ENCODE measurements around the gene SCP2D1. TPM values are rescaled to one million over a fixed set of nuclear protein-coding genes. Genes with fewer than 3 reads are reported as not detected.

Gene SCP2D1
- total RNA-seq, 1 experiment from 2014 or later: not detected

DNA sequence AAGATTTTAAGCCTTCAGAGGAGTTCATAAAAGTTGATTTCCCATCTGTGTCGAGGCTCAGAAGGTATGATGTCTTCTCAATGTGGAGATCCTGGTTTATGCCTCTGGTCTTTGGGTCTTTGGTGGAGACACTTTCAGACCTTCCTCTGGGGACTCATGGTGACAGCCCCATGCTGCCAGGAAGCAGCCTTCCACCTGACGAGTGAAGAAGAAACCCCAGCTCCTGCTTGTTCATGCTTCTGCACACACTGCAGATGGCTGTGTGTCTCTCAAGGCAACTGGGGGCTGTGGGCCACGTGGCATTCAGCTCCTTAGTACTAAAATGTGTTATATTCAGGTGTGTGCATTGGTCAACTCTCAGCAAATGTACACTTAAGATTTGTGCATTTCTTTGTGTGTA lies 4.9 kb upstream of the SCP2D1 start:
- no peak for DNase-seq (ENCODE audit: low spot score)
- in situ Hi-C loops (cut with HindIII; ENCODE audit: low sequenced_read_pairs): no loop called here

DNA sequence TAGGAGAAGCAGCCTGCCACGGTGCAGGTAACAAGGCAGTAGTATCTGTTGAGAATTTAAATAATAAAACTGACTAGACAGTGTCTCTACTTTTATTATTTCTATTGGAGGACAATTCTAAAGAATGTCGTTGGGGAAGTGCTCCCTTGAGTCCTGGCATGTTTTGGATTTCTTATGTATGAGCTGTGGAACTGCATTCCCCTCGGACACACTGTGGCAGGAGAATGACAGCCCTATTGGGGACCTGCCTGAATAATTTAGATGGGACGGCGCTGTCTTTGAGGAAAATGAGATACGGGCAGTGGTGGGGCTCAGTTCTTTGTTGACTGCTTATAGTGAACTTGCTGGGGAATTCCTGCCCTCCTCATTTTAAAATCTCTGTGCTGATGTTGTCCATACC lies 2.4 kb upstream of the SCP2D1 start:
- in situ Hi-C loops (cut with HindIII; ENCODE audit: low sequenced_read_pairs): no loop called here
- DNase-seq (ENCODE audit: low spot score): no peak

DNA sequence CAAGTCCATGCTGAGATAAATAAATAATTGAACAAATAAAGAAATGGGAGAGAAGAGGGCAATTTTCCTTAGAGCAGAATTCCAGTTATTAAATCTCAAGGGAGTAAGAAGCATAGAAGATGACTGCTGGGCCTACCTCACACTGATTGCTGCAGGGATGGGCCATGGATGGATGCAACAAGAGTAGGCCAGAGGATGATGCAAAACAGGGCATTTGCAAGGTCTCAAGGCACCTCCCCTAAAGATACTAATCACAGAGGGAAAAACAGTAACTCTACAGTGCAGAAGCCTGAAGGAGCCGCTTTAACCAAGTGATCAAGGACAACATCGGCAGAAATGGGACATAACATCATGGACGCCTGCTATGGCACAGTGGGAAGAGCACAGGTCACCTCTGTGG lies 1.7 kb upstream of the SCP2D1 start:
- in situ Hi-C loops (cut with HindIII; ENCODE audit: low sequenced_read_pairs): no loop called here
- no peak for DNase-seq (ENCODE audit: low spot score)

DNA sequence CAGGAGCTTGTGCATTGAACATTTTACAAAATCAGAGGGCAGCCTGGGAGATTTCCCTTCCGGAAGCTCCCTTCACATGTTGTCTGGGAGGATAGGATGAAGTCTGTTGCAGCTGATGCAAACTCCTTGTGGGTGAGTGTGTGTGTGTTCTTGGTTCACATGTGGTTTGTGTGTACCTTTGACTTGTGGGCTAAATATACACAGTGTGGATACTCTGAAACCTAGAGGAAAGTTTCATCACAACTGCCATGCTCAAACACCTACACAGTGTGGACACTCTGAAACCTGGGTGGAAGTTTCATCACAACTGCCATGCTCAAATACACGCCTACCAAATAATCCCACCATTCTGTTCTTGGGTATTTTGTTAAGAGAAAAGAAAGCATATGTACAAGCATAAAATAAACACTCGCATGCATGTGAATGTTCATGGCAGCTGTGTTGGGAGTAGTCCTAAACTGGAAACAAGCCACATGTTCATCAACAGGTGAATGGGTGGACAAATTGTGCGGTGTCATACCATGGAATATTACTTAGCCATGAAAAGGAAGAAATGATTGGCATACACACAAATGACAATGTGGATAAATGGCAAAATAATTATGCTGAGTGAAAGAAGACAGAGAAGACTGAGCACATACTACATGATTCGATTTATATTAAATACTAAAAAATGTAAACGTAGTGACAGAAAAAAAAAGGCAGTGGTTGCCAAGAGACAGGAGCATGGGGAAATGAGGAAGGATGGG lies 1.8 kb downstream of the SCP2D1 start:
- no peak for DNase-seq (ENCODE audit: low spot score)
- in situ Hi-C loops (cut with HindIII; ENCODE audit: low sequenced_read_pairs): no loop called here

DNA sequence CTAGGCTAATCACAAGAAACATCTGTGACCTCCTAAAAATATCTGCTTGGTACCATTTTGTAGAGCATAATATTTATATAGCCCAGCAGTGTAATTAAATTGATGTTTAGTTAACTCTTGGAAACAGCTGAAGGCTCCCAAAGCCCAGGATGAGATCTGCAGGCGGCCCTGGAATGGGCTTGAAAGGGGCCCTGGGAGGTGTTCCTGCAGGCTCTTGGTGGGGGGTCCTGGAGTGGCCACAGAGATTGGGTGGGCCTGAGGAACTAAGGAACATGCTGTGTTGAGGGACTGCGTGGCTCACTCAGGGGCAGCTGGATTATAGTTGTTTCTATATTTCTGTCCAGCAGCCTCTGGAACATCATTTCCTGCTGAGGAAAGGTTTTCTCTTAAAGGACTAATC lies 9.2 kb downstream of the SCP2D1 start:
- no peak for DNase-seq (ENCODE audit: low spot score)
- in situ Hi-C loops (cut with HindIII; ENCODE audit: low sequenced_read_pairs): no loop called here

DNA sequence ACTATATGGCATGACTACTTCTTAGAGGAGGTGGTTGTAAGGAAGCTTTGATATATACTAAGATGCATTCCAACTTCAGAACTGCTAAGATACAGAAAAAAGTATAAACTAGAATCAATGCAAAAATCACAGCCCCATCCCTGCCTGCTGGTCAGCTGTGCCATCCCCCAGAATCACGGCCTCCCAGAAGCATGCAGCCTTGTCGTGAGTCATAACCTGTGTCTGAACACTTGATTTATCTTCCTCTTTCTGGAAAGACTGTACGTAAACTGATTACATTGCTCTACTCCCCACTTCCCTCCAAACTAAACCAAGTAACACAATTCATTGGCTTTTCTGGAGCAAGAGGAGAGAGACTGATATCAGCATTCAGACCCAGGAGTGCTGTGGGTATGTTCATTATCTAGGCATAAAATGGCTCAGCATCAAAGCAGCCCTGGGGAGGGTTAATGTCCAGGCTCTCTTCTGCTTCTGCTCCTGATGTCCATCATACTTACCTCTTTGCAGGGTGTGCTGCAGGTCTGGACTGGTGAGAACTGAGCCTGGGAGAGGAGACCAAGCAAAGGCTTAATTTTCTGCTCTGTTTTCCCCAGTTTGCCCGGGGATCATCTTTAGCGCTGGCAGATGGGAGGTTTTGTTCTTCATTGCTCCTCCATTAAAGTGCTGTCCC lies 18.4 kb downstream of the SCP2D1 start:
- DNase-seq (ENCODE audit: low spot score): no peak
- in situ Hi-C loops (cut with HindIII; ENCODE audit: low sequenced_read_pairs): no loop called here

DNA sequence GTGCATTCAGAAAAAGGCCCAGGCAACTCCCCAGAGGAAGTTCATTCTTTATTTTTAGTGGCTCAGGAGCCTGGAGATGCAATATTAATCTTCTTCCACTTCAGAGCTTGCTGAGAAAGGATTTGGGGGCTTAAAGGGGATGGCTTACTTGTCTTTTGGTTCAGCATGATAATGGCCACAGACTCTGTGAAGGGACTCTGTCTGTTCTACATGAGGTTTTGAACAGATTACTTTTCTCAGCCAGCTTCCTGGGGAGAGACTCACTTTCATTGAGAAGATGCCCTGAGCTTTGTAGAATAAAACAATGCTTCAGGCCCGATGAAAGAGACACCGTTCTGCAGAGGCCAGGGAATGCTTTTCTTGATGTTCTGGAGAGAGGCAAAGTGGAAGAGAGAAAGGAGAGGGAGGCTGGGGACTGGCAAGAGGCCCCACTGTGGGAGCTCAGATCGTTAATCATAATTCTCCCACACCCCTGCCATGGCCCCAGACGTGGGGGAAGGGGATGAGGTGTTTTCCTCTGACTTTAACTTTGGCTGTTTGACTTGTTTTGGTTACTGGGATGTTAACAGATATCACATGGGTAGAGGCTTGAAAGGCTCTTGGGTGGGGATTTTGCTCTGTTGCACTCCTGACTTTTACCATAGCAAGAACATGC lies 19.1 kb downstream of the SCP2D1 start:
- in situ Hi-C loops (cut with HindIII; ENCODE audit: low sequenced_read_pairs): no loop called here
- no peak for DNase-seq (ENCODE audit: low spot score)

DNA sequence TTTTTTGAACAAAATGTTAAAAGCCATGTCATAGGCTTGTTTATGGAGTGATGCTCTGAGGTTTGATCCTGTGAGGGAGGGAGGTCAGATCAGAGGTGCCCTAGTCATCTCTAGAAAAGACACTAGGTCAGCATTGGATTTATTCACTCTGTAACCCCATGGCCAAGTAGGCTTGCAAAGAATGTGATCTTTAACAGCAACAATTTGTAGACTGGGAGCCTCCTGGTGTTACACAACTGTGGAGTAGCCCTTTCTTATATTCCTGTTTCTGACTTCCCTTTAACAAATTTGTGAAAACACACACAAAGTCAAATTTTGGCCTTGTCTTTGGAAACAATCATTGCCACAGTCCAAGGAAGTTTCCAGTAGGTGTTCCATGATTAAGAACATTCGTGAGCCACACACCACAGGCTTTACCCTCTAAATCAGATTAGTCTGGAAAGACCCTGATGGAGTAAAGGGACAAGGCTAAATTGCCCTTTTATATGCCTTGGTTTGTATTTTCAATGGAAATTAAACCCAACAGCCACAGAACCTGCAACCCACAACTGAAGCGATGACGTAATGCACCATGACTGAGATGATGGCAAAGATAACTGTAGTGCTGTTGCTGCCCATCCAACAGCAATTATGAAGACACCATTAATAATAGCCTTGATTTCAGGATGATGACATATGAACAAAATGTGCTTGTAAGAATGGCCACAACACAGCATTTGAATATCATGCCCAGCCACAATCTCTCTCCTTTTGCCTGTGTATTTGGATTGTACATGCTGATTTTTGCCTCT lies 22.1 kb downstream of the SCP2D1 start:
- no peak for DNase-seq (ENCODE audit: low spot score)
- in situ Hi-C loops (cut with HindIII; ENCODE audit: low sequenced_read_pairs): no loop called here

DNA sequence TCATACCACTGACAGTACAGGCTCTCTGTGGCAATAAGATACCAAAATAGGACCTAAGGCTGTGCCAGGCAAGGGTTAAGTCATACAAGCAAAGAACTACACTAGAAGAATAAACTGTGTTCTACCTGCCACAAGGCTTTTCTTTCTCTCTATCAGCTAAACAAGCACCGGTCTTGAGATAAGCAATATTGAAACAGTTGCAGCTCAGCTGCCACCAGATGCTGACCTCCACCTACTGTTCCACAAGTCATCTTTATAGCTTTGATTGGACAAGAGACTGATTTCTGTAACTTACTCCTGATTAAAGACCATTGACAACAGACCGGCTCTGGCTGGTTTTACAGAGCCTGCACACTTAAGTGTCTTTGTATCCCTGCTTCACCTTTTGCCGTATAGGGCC lies 24.1 kb downstream of the SCP2D1 start:
- no peak for DNase-seq (ENCODE audit: low spot score)
- in situ Hi-C loops (cut with HindIII; ENCODE audit: low sequenced_read_pairs): no loop called here

DNA sequence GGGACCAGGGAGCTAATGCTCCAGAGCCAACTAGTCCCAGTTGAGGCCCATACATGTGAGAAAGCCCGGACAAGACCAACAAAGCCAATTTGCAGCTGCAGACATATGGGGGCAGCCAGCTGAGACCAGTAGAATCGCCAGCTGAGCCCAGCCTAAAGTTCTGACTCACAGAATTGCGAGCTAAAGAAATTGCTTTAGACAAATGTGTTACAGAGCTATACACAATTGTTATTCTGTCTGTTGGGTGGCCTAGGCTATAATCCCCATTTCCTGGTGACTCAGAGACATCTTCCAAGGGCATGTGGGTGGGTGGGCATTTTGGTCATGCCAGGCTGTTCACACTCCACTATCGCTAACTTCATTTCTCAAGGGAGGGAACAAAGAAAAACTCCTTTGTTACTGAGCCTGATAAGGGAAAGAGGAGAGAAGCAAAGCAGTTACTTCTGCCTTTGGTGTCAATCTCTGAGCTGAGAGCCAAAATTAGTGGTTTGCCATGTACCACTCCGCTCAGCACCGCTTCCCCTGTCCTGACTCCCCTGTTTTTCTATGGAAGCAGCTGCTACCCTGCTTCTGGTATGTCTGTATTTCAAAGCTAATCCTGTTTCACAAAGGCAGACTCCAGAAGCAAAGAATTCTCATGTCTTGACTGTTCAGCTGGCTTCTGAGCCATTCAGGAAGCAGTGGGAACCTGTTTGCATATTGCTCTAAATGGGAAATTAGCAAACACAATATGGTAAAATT lies 26.1 kb downstream of the SCP2D1 start:
- DNase-seq (ENCODE audit: low spot score): no peak
- in situ Hi-C loops (cut with HindIII; ENCODE audit: low sequenced_read_pairs): no loop called here

DNA sequence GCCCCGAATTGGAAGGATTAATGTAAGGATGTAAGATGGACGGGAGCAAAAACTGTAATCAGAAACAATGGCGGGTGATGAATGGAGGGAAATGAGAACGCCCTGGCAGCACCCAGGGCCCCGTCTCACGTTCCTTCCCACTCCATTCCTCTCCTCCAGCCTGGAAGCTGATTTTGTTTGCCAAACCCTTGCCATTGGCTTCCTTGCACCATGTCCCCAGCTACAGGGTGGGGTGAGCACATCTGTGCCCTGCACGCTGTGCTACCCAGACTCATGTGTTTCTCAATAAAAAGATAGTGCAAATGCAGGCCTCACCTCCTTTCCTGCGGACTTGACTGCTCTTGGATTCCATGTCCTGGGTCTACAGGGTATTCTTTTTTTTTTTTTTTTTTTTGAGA lies 26.7 kb downstream of the SCP2D1 start:
- DNase-seq (ENCODE audit: low spot score): no peak
- in situ Hi-C loops (cut with HindIII; ENCODE audit: low sequenced_read_pairs): no loop called here

DNA sequence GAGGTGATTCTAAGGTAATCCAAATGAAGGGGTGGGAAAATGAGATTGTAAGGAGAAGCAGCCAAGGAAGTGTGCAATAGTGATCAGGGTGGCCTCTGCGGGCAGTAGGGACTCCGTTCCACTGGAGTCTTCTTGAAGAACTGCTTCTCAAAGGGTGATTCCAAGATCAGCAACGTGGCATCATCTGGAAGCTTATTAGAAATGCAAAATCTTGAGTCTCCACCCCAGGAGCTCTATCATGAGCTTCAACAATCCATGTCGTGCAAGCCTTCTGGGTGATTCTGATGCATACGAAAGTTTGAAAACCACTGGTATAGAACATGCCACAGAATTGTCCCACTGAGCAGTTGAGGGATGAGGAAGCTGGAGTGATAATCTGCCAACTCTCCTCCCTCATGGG lies 31.4 kb downstream of the SCP2D1 start:
- in situ Hi-C loops (cut with HindIII; ENCODE audit: low sequenced_read_pairs): no loop called here
- no peak for DNase-seq (ENCODE audit: low spot score)

DNA sequence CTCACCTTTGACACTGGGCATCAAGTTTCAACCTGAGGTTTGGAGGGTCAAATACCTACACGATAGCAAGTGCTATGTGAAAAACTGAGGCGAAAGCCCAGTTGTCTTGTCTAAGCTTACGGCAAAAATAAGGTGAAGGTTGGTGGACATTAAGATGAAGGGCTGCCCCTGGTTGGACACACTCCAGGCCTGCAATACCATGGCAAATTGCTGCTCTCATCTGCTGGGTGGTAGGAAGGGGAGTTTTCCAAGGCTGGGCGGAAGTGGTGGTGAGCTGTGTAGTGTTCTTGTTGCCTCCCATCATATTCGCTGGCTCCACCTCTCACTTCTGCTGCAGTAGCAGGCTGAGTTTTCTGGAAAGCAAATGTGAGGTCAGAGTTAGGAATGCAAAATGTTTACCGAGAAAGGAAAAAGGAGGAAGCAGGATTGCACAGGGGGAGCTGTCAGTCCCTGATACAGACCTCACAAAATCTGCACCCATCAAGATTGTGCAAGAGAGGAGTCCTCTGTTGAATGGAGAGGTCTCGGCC lies 33.7 kb downstream of the SCP2D1 start:
- in situ Hi-C loops (cut with HindIII; ENCODE audit: low sequenced_read_pairs): no loop called here
- no peak for DNase-seq (ENCODE audit: low spot score)

DNA sequence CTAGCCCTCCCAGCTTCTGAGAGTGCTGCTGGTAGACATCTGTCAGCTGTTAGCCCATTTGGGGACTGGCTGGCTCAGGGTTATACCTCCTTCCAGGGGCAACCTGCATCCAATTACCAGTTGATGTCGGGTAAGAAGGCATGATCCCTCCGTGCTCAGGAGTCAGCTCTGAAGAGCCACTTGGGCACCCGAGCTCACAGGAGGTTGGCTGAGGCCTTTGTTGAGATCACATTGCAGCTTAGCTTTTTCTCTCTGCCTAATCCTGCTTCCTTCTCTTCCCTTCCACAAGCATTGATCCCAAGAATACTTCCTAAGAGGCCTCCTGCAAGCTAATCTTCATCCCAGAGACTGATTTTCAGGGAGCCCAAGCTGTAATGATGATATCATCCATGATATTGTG lies 35.5 kb downstream of the SCP2D1 start:
- no peak for DNase-seq (ENCODE audit: low spot score)
- in situ Hi-C loops (cut with HindIII; ENCODE audit: low sequenced_read_pairs): no loop called here

DNA sequence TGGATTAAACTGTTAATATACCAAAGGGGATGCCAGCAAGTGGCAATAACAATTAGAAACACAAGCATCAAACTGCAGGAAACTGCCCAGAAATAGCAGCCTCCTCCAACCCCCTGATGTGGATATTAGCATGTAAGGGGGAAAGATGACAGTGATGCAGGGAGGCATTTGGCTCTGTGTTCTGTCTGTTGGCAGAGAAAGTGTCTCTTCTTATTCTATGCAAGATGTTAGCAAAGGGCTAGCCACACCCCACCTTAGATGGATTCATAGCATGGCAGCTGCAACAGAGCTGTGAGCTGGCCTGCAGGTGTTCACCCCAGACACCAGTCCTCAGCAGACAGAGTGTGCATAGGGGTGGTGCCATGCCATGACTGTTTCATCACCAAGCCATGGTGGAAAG lies 38.0 kb downstream of the SCP2D1 start:
- DNase-seq (ENCODE audit: low spot score): peak; percentile 54
- in situ Hi-C loops (cut with HindIII; ENCODE audit: low sequenced_read_pairs): no loop called here

DNA sequence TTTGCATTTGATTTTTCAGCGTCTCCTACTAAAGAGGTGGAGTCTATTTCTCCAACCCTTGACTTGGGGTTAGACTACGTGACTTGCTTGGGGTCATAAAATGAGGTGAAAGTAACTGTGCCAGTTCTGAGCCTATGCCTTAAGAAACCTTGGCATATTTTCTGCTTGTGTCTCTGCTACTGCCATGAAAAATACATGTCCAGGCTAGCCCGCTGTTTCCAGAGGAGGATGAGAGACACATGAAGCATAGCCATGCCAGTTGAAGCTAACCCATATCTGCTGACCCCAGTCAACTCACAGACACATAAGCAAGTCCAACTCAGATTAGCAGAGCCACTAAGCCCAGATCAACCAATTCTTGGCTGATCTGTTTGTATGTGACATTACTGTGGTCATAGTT lies 38.7 kb downstream of the SCP2D1 start:
- in situ Hi-C loops (cut with HindIII; ENCODE audit: low sequenced_read_pairs): no loop called here
- no peak for DNase-seq (ENCODE audit: low spot score)

DNA sequence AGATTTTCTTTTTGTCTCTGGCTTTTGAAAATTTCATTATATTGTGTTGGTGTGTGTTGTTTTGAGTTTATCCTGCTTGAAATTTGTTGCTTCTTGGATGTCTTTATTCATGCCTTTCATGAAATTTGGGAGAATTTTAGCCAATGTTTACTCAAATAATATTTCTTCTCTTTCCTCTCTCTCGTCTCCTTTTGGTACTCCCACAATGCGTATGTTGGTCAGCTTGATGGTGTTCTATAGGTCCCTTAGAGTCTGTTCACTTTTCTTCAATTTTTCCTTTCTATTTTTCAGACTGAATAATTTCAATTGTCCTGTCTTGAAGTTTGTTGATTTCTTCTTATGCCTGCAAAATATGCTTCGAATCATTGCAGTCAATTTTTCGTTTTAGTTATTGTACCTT lies 39.6 kb downstream of the SCP2D1 start:
- no peak for DNase-seq (ENCODE audit: low spot score)
- in situ Hi-C loops (cut with HindIII; ENCODE audit: low sequenced_read_pairs): no loop called here

DNA sequence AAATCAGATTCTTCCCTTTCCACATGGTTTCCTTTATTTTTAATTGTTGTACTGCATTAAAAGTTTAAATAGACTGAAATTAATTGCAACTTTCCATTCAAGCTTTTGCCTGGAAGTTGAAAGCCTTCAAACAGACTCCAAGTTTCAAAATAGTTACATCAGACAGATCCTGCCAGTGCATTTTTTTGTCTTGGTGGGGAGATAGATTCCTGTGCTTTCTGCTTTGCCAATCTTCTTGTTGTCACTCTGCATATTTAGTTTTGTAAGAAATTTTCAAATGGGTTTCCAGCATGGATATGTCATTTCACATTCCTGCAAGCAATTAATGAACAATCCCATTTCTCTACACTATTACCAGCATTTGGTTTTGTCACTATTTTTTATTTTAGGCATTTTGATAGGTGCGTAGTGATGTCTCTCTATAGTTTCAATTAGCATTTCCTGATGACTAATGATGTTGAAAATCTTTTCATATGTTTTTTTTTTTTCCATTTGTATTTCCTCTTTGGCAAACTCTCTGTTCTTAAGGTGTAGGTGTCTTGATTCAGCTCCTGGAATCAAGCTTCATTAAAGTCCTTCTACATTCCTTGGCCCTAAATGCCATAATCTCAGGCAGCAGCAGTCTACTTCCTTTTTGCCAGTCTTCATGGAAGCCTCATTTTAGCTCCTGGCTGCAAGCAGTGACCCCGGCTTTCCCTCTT lies 40.5 kb downstream of the SCP2D1 start:
- in situ Hi-C loops (cut with HindIII; ENCODE audit: low sequenced_read_pairs): no loop called here
- no peak for DNase-seq (ENCODE audit: low spot score)
